Sigmoid colon (tissue), 7 donors: ENCODE measurements around the gene COL8A1. TPM values are rescaled to one million over a fixed set of nuclear protein-coding genes. Genes with fewer than 3 reads are reported as not detected.

Experiments
- DNase-seq: peaks from one replicate; pipeline ENCODE4 v3.0.0-alpha.2; 2019
- H3K27ac ChIP-seq, 4 donors: fragments of 200-600 bp; sonication (generic); one replicate each; pipeline ENCODE4 v1.5.1; 2016 to 2019; ENCODE audit warnings: mild to moderate bottlenecking in 1 of 4
- H3K27me3 ChIP-seq, 3 donors: fragments of 200-600 bp; sonication (generic); one replicate each; pipeline ENCODE4 v1.5.1; 2019; ENCODE audit warnings: mild to moderate bottlenecking in 1 of 3
- H3K36me3 ChIP-seq, 4 donors: fragments of 200-600 bp; sonication (generic); one replicate each; pipeline ENCODE4 v1.5.1; 2016 to 2019
- H3K4me1 ChIP-seq, 4 donors: fragments of 200-600 bp; sonication (generic); one replicate each; pipeline ENCODE4 v1.5.1; 2017 to 2019
- H3K4me3 ChIP-seq, 4 donors: fragments of 200-600 bp; sonication (generic); one replicate each; pipeline ENCODE4 v1.5.1; 2017 to 2019; ENCODE audit warnings: mild to moderate bottlenecking in 2 of 4, moderate library complexity in 1 of 4
- H3K9me3 ChIP-seq, 4 donors: fragments of 200-600 bp in 3 of 4; sonication (generic) in 3 of 4; one replicate each; pipeline versions ENCODE4 v1.5.1 to v1.6.1; 2013 to 2019
- EP300 ChIP-seq, 4 donors: sonication (generic); formaldehyde crosslinking; IDR thresholded peaks; one replicate each; pipeline ENCODE4 v1.6.1; 2017; ENCODE audit warnings: antibody characterized with exemption in 4 of 4
- POLR2A ChIP-seq, 2 donors: fragments of 450-650 bp; IDR thresholded peaks; one replicate each; pipeline ENCODE4 v1.6.1; 2016; ENCODE audit warnings: antibody characterized with exemption in 2 of 2, mild to moderate bottlenecking in 2 of 2, moderate library complexity in 2 of 2
- POLR2AphosphoS5 ChIP-seq, 4 donors: sonication (generic); formaldehyde crosslinking; IDR thresholded peaks; one replicate each; pipeline ENCODE4 v1.6.1; 2017; ENCODE audit warnings: antibody characterized with exemption in 4 of 4
- WGBS, 2 donors: extraction: QIAGEN DNeasy Blood & Tissue Kit; methylation state at CpG; one replicate each; pipeline ENCODE4 v1.1.7; 2013; 5-methylcytosine and 5-hydroxymethylcytosine counted together
- intact Hi-C: fragments of 100-400 bp; cut with DNase I; formaldehyde crosslinking; loops from one replicate; pipeline ENCODE4 v1.15.1; 2023
- polyA plus RNA-seq, 3 donors: library from polyadenylated mRNA; stranded (reverse); fragments of 200-250 nt; gene quantifications; one replicate each; pipeline ENCODE4 v1.2.3, GENCODE V29; 2013
- total RNA-seq, 4 donors: library from RNA; depleted of rRNA; stranded (reverse); fragments of >200 nt; gene quantifications; one replicate each; pipeline ENCODE4 v1.1.0, GENCODE V29; 2016
- TF ChIP-seq, protein P1 (sequence below), 4 experiments: fragments of 450-650 bp in 3 of 4; fragments of 200-600 bp in 1 of 4; IDR thresholded peaks; one replicate each; pipeline ENCODE4 v1.5.1; 2016 to 2019; ENCODE audit warnings: antibody characterized with exemption in 4 of 4, mild to moderate bottlenecking in 3 of 4, moderate library complexity in 2 of 4
- donor health status: healthy with polysubstance abuse.
- donor health status: Bipolar disorder and iron deficiency.
- donor health status: healthy.

The COL8A1 gene
- total and polyA plus RNA-seq, 7 donors, result 0.23 to 39.6 (median 15.3) TPM

DNA sequence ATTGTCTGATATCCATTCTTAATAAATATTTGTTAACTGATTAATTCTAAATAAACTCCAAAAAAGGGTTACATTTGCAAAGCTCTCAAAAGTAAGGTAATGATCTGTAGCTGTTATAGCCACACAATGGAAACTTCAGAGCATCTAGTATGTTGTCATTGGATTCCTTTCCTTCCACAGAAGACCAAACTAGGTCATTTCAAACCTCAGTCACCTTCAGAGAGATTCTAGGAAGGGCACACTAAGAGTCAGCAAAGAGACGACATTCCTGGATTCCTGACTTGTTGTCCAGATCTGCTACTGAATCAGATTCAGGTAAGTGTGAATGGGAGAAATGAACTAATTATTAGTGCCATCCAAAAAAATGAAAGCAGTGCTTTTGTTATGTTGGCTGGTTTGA is 3.0 kb upstream of the COL8A1 start:
- Histone ChIP-seq H3K4me3 (no peak overlapping the region), H3K4me1 (peaks cover 0 to 10% (median 5%) of the 10 kb centered on the region in 4 donors), H3K36me3 (no peaks in the 10 kb centered on the region), H3K9me3 (no peaks in the 10 kb centered on the region), H3K27me3 (no peaks in the 10 kb centered on the region), H3K27ac (no peak overlapping the region)
- DNase-seq, result no peak
- TF ChIP-seq POLR2A (IDR thresholded peaks at IDR 0.05) (no peak), EP300 (IDR thresholded peaks at IDR 0.05) (no peak), POLR2AphosphoS5 (IDR thresholded peaks at IDR 0.05) (no peak)
- TF ChIP-seq, protein P1, sequence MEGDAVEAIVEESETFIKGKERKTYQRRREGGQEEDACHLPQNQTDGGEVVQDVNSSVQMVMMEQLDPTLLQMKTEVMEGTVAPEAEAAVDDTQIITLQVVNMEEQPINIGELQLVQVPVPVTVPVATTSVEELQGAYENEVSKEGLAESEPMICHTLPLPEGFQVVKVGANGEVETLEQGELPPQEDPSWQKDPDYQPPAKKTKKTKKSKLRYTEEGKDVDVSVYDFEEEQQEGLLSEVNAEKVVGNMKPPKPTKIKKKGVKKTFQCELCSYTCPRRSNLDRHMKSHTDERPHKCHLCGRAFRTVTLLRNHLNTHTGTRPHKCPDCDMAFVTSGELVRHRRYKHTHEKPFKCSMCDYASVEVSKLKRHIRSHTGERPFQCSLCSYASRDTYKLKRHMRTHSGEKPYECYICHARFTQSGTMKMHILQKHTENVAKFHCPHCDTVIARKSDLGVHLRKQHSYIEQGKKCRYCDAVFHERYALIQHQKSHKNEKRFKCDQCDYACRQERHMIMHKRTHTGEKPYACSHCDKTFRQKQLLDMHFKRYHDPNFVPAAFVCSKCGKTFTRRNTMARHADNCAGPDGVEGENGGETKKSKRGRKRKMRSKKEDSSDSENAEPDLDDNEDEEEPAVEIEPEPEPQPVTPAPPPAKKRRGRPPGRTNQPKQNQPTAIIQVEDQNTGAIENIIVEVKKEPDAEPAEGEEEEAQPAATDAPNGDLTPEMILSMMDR (IDR thresholded peaks at IDR 0.05), result no peak
- WGBS, 2 donors, result 81 to 89% methylated on average over 1 of the region's 1 CpG
- intact Hi-C loops, result loop anchor here (5.0 kb wide), 3 partner anchors 117 to 627 kb away; partner anchors contain the start of gene TBC1D23

DNA sequence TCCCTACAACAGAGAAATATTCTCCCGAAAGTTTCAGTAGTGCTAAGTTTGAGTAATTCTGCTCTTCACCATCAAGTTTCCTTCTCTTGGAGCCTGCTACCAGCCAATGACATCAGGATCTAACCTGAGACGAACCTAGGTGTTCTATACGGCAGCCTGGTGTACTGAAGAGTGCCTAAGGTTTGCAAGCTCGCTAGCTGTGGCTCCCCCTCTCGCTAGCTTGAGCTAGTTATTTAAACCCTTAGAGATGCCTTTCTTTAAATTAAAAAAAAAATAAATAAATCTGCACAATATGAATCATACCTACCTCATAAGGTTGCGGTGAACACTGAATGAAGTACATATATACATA is 1.4 kb upstream of the COL8A1 start:
- no peaks in the 10 kb centered on the region for H3K36me3 ChIP-seq
- TF ChIP-seq POLR2A (IDR thresholded peaks at IDR 0.05) (no peak), POLR2AphosphoS5 (IDR thresholded peaks at IDR 0.05) (no peak), EP300 (IDR thresholded peaks at IDR 0.05) (no peak)
- TF ChIP-seq, protein P1 (IDR thresholded peaks at IDR 0.05), result no peak
- intact Hi-C loops, result loop anchor here (5.0 kb wide), 3 partner anchors 115 to 625 kb away; partner anchors contain the start of gene TBC1D23
- peaks cover 0 to 10% (median 5%) of the 10 kb centered on the region in 4 donors for H3K4me1 ChIP-seq
- H3K4me3 ChIP-seq, result peak overlapping the region; percentile 43 to 67 (median 62)
- 16 to 27% methylated on average over 6 of the region's 6 CpGs for WGBS, 2 donors
- H3K27me3 ChIP-seq, result no peaks in the 10 kb centered on the region
- DNase-seq, result no peak
- H3K9me3 ChIP-seq, result no peaks in the 10 kb centered on the region
- H3K27ac ChIP-seq, result peak overlapping the region; percentile 85 to 94 (median 89)

DNA sequence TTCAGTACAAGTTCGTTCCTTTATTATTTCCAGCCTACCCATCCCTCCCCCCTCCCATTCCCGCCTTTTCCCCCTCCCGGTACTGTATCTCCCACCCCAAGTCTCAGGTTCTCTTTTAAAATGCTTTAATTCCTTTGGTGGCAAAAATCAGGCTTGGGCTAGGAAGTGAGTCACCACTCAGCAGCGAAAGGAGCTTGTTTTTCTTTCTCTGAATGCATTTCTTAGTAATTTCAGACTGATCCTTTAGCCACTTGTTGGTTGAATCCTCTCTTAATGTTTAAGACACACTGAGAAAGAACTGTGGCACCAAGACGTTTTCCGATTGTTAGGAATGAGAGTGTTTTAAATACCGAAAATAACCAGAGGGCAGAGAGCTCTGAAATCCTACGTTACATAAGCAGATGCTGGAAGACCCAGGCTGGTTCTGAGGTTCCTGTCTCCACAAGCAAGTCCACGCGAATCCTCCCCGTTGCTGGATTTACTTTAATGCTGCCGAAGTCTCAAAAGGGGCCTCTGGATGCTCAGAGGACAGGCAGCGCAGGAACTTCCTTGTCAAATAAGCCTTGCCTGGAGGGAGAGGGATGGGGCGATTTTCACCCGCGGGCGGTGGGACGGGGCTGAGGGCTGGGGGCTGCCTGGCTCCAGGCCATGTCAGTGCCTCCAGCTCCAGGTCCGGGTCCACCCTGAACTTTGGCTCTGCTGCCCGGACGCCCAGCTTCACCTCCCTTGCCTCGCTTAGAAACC is 854 bp upstream of the COL8A1 start:
- DNase-seq, result no peak
- no peak for TF ChIP-seq POLR2A (IDR thresholded peaks at IDR 0.05)
- TF ChIP-seq, protein P1 (IDR thresholded peaks at IDR 0.05), result peak in 2 of 4 experiments; percentile 6 to 10
- intact Hi-C loops, result loop anchor here (5.0 kb wide), 3 partner anchors 115 to 625 kb away; partner anchors contain the start of gene TBC1D23
- no peaks in the 10 kb centered on the region for H3K27me3 ChIP-seq
- no peaks in the 10 kb centered on the region for H3K9me3 ChIP-seq
- peak overlapping the region; percentile 85 to 94 (median 89) for H3K27ac ChIP-seq
- 2 to 4% methylated on average over 22 of the region's 22 CpGs for WGBS, 2 donors
- peak overlapping the region; percentile 43 to 67 (median 62) for H3K4me3 ChIP-seq
- peaks cover 0 to 10% (median 5%) of the 10 kb centered on the region in 4 donors for H3K4me1 ChIP-seq
- no peaks in the 10 kb centered on the region for H3K36me3 ChIP-seq

DNA sequence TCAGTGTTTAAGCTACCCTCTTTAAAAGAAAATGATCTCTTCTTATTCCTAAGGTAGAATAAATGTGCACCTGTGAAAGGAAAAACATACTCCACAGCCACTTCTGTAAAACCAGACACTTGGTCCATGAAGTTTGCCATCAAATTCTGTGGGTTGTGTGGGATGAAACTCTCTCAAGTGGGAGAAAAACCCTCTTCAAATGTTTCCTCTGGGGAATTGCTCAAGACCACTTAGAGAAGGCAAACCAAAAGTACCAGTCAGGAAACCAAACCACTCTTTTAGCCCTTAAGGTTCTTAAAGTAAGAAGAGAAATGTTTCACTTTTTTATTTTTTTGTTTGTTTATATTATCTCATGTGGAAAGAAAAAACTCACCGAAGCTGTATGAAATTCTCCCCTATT is 1.2 kb downstream of the COL8A1 start:
- H3K4me1 ChIP-seq, result peaks cover 0 to 18% (median 8%) of the 10 kb centered on the region in 4 donors
- no peak for DNase-seq
- H3K4me3 ChIP-seq, result peak overlapping the region in 1 of 4 donors; percentile 67
- intact Hi-C loops, result loop anchor here (5.0 kb wide), 3 partner anchors 113 to 623 kb away; partner anchors contain the start of gene TBC1D23
- no peaks in the 10 kb centered on the region for H3K27me3 ChIP-seq
- 46 to 60% methylated on average over 1 of the region's 1 CpG for WGBS, 2 donors
- H3K27ac ChIP-seq, result peak overlapping the region; percentile 85 to 94 (median 89)
- no peaks in the 10 kb centered on the region for H3K9me3 ChIP-seq
- TF ChIP-seq POLR2A (IDR thresholded peaks at IDR 0.05) (no peak), POLR2AphosphoS5 (IDR thresholded peaks at IDR 0.05) (no peak), EP300 (IDR thresholded peaks at IDR 0.05) (no peak)
- TF ChIP-seq, protein P1 (IDR thresholded peaks at IDR 0.05), result no peak
- no peaks in the 10 kb centered on the region for H3K36me3 ChIP-seq
